Measurements from ENCODE around the gene AGER.

The AGER gene

DNA sequence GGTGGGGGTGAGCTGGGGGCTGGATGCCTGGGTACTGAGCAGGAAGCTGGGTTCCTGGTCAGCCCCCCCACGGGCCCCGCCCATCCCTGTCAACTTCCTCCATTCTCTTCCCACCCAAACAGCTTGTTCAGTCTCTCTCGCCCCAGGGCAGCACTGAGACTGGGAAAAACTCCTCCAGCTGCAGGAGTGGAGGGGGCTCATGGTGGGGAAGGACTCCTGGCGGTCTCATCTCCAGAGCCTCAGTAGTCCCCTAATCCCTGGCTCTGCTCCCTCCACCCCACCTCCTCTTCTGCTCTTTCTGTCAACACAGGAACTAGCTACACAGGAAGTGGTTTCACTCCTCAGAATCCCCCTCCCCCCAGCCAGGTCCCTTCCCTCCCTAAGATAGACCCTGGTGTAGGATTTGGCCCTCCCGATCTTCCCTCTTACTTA, 8.6 kb upstream of the AGER start, which contains the start of gene GPSM3:
Gene GPSM3, minus strand, starts transcription at position 36 of the 432 bp plus-strand sequence. CDS start 130 bp downstream, outside the sequence.
- DNase-seq (ENCODE audit: low spot score), result peak; percentile 44
- TF ChIP-seq, protein P1, sequence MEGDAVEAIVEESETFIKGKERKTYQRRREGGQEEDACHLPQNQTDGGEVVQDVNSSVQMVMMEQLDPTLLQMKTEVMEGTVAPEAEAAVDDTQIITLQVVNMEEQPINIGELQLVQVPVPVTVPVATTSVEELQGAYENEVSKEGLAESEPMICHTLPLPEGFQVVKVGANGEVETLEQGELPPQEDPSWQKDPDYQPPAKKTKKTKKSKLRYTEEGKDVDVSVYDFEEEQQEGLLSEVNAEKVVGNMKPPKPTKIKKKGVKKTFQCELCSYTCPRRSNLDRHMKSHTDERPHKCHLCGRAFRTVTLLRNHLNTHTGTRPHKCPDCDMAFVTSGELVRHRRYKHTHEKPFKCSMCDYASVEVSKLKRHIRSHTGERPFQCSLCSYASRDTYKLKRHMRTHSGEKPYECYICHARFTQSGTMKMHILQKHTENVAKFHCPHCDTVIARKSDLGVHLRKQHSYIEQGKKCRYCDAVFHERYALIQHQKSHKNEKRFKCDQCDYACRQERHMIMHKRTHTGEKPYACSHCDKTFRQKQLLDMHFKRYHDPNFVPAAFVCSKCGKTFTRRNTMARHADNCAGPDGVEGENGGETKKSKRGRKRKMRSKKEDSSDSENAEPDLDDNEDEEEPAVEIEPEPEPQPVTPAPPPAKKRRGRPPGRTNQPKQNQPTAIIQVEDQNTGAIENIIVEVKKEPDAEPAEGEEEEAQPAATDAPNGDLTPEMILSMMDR (IDR thresholded peaks at IDR 0.05; ENCODE audit: extremely low read depth, missing control alignments), result no peak

DNA sequence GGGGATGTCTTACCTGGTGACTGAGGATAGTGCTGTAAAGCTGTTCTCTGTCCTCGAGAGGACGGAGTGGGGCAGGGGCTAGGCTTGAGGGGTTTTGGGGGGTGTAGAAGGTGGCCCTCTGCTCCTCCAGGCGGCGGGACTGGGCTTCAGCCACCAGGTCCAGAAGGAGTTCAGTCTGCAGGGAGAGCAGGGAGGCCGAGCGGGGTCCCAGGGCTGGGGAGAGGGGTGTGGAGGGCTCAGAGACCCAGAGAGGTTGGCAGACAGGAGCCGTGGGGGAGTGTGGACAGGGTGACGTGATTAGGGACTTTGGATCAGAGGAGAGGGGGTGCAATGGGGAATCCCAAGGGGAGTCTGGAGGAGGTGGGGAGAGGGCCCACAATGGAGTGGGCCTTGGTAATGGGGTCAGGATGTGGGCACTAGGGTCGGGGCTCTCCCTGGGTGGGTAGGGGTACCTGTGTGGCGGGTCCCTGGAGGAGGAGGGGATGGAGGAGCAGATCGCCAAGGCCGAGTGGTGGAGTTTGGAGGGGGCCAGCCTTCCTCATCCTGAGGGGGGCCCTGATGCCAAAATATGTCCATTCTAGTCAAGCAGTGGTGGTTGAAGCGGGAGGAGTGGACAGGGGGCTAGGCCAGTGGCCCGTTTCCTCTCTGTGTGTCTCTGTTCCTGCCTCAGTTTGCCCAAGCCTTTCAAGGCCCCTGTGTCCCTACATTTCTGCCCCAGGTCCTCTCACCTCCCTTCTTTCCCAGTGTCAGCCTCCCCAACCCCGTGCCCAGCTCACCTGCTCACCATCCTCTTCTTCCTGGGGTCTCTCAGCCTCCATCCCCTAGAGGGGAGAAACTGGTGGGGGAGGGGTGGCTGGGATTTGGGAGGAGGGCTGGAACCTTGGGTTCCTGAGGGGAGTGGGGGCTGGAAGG, 7.9 kb upstream of the AGER start:
- TF ChIP-seq, protein P1 (IDR thresholded peaks at IDR 0.05; ENCODE audit: extremely low read depth, missing control alignments), result no peak
- no peak for DNase-seq (ENCODE audit: low spot score)

DNA sequence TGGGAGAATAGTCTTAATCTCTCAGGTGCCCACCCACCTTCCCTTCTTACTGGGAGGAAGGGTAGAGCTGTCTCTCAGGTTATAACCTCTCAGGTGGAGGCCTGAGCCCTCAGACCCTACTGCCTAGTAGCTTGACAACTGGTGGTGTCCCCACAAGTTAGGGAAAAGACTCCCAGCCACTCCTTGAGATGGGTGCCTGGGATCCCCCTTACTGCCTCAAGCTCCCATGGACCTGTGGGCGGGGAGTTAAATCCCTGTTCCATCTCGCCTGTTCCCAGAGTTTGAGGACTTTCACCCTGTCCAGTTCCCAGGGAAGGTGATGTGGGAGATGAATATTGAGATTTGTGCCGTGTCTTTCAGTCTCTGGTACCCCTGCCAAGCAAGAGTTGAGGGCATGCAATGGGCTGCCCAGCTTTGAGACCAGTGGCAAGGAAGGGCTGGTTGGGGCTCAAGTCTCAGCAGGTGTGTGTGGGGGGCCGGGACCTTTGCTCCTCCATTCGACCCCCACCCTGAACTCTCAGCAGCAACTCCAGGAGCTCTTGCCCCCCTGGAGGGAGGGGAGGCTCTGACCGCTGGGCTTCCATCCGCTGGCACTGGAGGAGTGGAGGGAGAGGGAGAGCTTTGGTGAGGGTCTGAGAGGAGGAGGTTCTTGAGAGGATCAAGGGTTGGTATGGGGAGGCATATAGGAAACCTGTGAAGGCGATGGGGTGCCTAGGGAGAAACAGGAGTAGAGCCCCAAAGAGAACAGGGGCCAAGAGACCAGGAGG, 7.0 kb upstream of the AGER start:
- TF ChIP-seq, protein P1 (IDR thresholded peaks at IDR 0.05; ENCODE audit: extremely low read depth, missing control alignments), result no peak

DNA sequence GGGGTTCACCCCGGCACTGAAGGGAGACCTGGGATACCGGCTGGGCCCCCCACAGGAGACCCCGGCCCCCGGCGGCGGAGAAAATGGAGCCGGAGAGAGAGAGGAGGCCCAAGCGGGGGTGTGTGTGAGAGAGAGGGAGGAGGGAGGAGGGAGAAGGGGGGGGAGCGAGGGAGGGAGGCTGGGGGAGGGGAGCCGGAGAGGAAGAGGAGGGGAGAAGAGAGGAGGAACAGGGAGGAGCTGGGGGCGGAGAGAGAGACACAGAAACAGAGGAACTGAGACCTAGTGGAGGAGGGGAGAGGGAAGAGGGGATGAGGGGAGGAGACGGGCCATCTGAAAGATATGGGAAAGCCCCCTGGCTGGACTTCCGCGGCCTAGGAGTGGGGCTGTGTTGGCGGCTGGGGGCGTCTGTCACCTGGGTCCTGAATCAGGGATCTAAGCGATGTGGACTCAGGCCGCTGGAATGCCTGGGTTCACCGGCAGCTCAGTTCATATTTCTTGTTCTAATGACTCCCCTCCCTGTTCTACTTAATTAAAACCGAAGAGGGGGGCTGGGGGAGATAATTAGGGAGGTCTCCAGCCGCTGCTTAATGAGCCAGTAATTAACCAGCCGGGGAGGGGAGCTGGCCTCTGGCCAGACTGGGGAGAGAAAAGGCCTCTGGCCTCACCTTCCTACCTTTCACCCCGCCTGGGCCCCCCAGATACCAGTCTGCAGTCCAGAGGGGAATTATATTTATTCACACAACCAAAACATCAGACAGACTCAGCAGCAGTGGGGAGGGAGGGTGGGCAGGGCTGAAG, 6.2 kb upstream of the AGER start, which contains the start of gene PBX2:
Gene PBX2, minus strand, starts transcription at position 149 of the 798 bp plus-strand sequence. CDS start 287 bp downstream, outside the sequence.
- DNase-seq (ENCODE audit: low spot score), result peak; percentile 89
- TF ChIP-seq, protein P1 (IDR thresholded peaks at IDR 0.05; ENCODE audit: extremely low read depth, missing control alignments), result no peak

More for the DNA sequence above, 7.0 kb upstream of the AGER start:
- no peak for DNase-seq (ENCODE audit: low spot score)

DNA sequence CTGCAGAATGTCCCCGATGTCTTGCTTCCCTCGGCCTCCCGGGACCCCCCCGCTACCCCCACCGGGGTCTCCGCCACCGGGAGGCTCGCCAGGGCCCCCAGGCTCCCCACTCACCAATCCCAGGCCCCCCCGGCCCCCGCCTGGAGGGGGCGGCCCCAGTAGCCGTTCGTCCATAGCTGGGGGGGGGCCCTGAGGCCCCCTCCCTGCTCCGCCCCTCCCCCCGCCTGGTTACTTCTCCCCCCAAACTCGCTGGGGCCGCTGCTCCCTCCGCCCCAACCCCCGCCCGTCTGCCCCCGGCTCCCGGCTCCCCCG, 5.6 kb upstream of the AGER start:
- TF ChIP-seq, protein P1 (IDR thresholded peaks at IDR 0.05; ENCODE audit: extremely low read depth, missing control alignments), result no peak
- no peak for DNase-seq (ENCODE audit: low spot score)

DNA sequence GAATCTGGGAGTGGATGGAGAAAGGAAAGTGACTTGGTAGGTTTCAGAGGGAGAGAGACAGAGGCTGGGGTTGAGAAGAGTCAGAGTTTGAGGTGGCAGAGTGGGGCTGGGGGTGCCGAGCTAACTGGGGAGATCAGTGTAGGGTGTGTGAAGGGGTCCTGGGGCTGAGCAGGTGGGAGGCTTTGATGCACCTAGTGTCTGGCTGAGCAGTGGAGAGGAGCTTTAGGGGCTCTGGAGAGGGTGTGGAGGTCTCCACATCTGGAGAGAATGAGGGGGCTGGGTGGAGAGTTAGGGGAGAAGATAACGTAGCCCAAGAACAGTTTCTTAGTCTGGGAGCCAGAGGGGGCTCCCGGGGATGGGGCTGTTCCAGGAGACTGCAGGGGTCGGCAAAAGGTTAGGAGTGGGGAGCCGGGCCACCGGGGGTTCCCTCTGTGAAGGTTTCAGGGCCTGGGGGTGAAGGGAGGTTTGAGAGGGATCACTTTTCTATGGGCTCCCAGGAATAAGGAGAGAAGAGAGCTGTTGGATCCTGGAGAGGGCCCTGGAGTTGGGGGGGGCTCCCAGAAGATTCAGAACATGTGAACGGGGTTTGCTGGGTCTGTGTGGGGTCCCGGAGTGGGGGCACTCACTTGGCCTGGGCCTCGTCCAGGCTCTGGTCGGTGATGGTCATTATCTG, 5.2 kb upstream of the AGER start:
- no peak for DNase-seq (ENCODE audit: low spot score)
- TF ChIP-seq, protein P1 (IDR thresholded peaks at IDR 0.05; ENCODE audit: extremely low read depth, missing control alignments), result no peak

Data from GM20000 (cell line).